GM12878 (cell line): ENCODE data around the gene ZBTB24. TPM values are rescaled to one million over a fixed set of nuclear protein-coding genes. Genes with fewer than 3 reads are reported as not detected.
A peak's percentile ranks its signal among the peaks of the same experiment; 100 is the strongest.
"Not testable (repeated sequence)": the region's sequence is repeated elsewhere in the genome, so short reads cannot be mapped to it uniquely, and the experiment has no call there.

Source experiments
- ATAC-seq: fragments of 200-7000 bp; cut with Tn5 transposase; 3 replicates; pipeline ENCODE4 v1.9.1; 2020; ENCODE audit warnings: mild to moderate bottlenecking, moderate library complexity
- BruUV-seq: library from RNA; stranded (reverse); fragments of 400-500 nt; replicated peaks from 2 replicates; lab custom pipeline; 2021; lab: Mats Ljungman, UMichigan
- CTCF ChIA-PET: fragments of 300-600 bp; sonication (Branson Sonifier 250); formaldehyde crosslinking; extraction: SDS; loops from one replicate; lab custom pipeline; 2021; ENCODE audit warnings: inconsistent platforms; lab: Yijun Ruan, JAX
- POLR2A ChIA-PET: fragments of 350-600 bp; formaldehyde crosslinking; extraction: SDS; loops from one replicate; lab custom pipeline; 2021; ENCODE audit warnings: inconsistent platforms; lab: Charles Lee
- RAD21 ChIA-PET: fragments of 300-600 bp; sonication (Branson Sonifier 250); formaldehyde crosslinking; loops from one replicate; lab custom pipeline; 2023; ENCODE audit warnings: antibody characterized with exemption; ENCODE audit not compliant: unreplicated experiment; lab: Charles Lee
- SMC1A ChIA-PET: fragments of 300-600 bp; sonication (Branson Sonifier 250); formaldehyde crosslinking; loops from one replicate; lab custom pipeline; 2023; ENCODE audit not compliant: unreplicated experiment, uncharacterized antibody; lab: Charles Lee
- DNase-seq: peaks from one replicate; pipeline ENCODE4 v3.0.0-alpha.2; 2011; ENCODE audit warnings: low read depth, low spot score
- FAIRE-seq: peaks from 3 replicates; lab custom pipeline; 2011; peaks lifted over from hg19 to GRCh38; lab: Jason Lieb, UNC
- H2AFZ ChIP-seq: 2 replicates; pipeline ENCODE4 v1.6.0; 2011; ENCODE audit warnings: low read depth, low read length, control low read depth; ENCODE audit not compliant: control insufficient read depth
- H3K27ac ChIP-seq: 2 replicates; pipeline ENCODE4 v1.5.1; 2011; ENCODE audit warnings: control low read depth; ENCODE audit not compliant: control insufficient read depth, insufficient read depth
- H3K27me3 ChIP-seq, 2 experiments: replicated peaks in 1 of 2; 2 replicates each; pipeline versions ENCODE4 v1.6.0 to v1.6.1; 2011; ENCODE audit warnings: low read length in 1 of 2; ENCODE audit not compliant: control insufficient read depth in 2 of 2, insufficient read depth in 2 of 2
- H3K36me3 ChIP-seq, 2 experiments: 2 replicates each; pipeline ENCODE4 v1.5.1; 2011; ENCODE audit warnings: low read length in 1 of 2; ENCODE audit not compliant: control insufficient read depth in 2 of 2, insufficient read depth in 2 of 2
- H3K4me1 ChIP-seq: 2 replicates; pipeline ENCODE4 v1.6.1; 2011; ENCODE audit warnings: mild to moderate bottlenecking, low read length, moderate library complexity, mixed read lengths; ENCODE audit not compliant: control insufficient read depth, insufficient read depth
- H3K4me2 ChIP-seq: 2 replicates; pipeline ENCODE4 v1.6.0; 2011; ENCODE audit warnings: control low read depth; ENCODE audit not compliant: control insufficient read depth, insufficient read depth
- H3K4me3 ChIP-seq: fragments of 200-600 bp; sonication (generic); 2 replicates; pipeline ENCODE4 v1.5.1; 2016
- H3K79me2 ChIP-seq: 2 replicates; pipeline ENCODE4 v1.6.0; 2011; ENCODE audit warnings: low read length; ENCODE audit not compliant: control insufficient read depth, insufficient read depth
- H3K9ac ChIP-seq: 2 replicates; pipeline ENCODE4 v1.8.0; 2011; ENCODE audit warnings: low read length, control low read depth, mixed read lengths; ENCODE audit not compliant: control insufficient read depth, insufficient read depth
- H3K9me3 ChIP-seq: replicated peaks from 3 replicates; pipeline ENCODE4 v1.5.1; 2011; ENCODE audit warnings: mild to moderate bottlenecking, low read length; ENCODE audit not compliant: control insufficient read depth, insufficient read depth
- H4K20me1 ChIP-seq: 2 replicates; pipeline ENCODE4 v1.6.0; 2011; ENCODE audit not compliant: control insufficient read depth, insufficient read depth
- GATAD2B ChIP-seq: fragments of 450-650 bp; conservative IDR thresholded peaks from 2 replicates; pipeline ENCODE4 v1.6.1; 2017; ENCODE audit warnings: low read depth, mild to moderate bottlenecking, moderate library complexity
- IKZF2 ChIP-seq, 2 experiments: fragments of 450-650 bp; IDR thresholded peaks; 2 replicates each; pipeline ENCODE4 v1.6.1; 2017; ENCODE audit warnings: mild to moderate bottlenecking in 2 of 2, moderate library complexity in 2 of 2
- NR2C2 ChIP-seq: IDR thresholded peaks from 2 replicates; pipeline ENCODE4 v1.6.1; 2011; ENCODE audit warnings: borderline replicate concordance, low read depth; ENCODE audit not compliant: control insufficient read depth, insufficient read length
- SMARCA5 ChIP-seq: fragments of 450-650 bp; IDR thresholded peaks from 2 replicates; pipeline ENCODE4 v1.6.1; 2017; ENCODE audit warnings: mild to moderate bottlenecking
- ZNF217 ChIP-seq: fragments of 450-650 bp; IDR thresholded peaks from 2 replicates; pipeline ENCODE4 v1.6.1; 2017; ENCODE audit warnings: antibody characterized with exemption, mild to moderate bottlenecking
- whole genome bisulfite sequencing: methylation state at CpG from one replicate; pipeline ENCODE4 v1.1.6; 2016; ENCODE audit warnings: low lambda C conversion rate; ENCODE audit not compliant: insufficient replicate concordance, insufficient coverage; ENCODE audit errors: missing lambda C conversion rate; 5-methylcytosine and 5-hydroxymethylcytosine counted together
- in situ Hi-C: fragments of 300-500 bp; cut with MboI; formaldehyde crosslinking; loops from 9 replicates; pipeline ENCODE4 v1.14.3; 2018; ENCODE audit warnings: mixed read lengths
- intact Hi-C: fragments of 100-400 bp; cut with micrococcal nuclease; formaldehyde crosslinking; loops from one replicate; pipeline ENCODE4 v1.14.2; 2022; ENCODE audit not compliant: unreplicated experiment
- polyA plus RNA-seq, 11 experiments: library from polyadenylated mRNA; depleted of rRNA in 4 of 11; unstranded in 6 of 11; stranded (reverse) in 5 of 11; fragments of >200 nt; fragmentation: Nextera tagmentation in 4 of 11; fragmentation: Illumina TruSeq in 1 of 11; extraction: Ambion mirVana in 4 of 11; extraction: Trizol in 1 of 11; gene quantifications; 1 replicate in 1 of 11; 2 replicates in 10 of 11; pipeline versions ENCODE4 v1.2.1 to v1.2.3, GENCODE V29; 2011 to 2016; ENCODE audit warnings: inconsistent platforms in 2 of 11, missing spikeins in 2 of 11, low read depth in 1 of 11
- total RNA-seq, 4 experiments: library from RNA; depleted of rRNA in 3 of 4; stranded (reverse); fragments of >200 nt in 3 of 4; fragmentation: Illumina TruSeq in 1 of 4; extraction: Trizol in 1 of 4; gene quantifications; 2 replicates each; pipeline versions ENCODE4 v1.2.1 to v1.2.3, GENCODE V29; 2013 to 2021
- TF ChIP-seq, protein P1 (sequence below): fragments of 450-650 bp; conservative IDR thresholded peaks from 2 replicates; pipeline ENCODE4 v1.6.1; 2017; ENCODE audit warnings: mild to moderate bottlenecking, moderate library complexity

The ZBTB24 gene
- total and polyA plus RNA-seq, 10 of the 15 experiments (the other 5 are each of a cell fraction or from before 2014, with no cell fraction given) = 2.9 to 17.7 (median 8.5) TPM

DNA sequence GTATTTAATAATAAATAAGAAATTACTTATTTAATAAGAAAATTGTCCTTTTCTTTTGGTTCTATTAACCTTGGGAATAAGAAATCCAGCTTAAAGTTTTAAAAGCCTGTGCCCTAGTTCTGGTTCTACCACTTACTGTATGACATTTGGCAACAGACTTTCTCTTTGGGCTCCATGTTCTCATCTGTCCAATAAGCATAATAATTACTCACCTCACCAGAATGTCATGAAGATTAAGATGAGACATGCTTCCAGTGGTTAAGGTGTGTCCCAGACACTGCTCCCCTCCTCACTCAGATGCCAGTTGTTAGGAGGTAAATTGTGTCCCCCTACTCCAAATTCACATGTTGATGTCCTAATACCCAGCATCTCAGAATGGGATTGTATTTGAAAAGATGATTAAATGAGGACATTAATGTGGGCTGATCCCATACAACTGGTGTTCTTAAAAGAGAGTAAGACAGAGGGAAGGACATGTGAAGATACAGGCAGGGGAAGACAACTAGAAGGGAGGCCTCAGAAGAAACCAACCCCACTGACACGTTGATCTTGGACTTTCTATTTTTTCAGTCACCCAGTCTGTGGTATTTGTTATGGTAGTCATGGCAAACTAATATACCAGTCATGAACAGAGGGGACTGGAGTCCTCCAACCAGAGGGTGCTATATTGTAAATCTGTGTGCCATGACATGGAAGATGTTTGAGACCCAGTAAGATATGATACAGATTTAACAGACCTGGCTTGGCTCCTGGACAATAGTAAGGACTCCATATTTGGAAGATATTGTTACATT, 21.1 kb downstream of the ZBTB24 start (continued):
- TF ChIP-seq, protein P1, sequence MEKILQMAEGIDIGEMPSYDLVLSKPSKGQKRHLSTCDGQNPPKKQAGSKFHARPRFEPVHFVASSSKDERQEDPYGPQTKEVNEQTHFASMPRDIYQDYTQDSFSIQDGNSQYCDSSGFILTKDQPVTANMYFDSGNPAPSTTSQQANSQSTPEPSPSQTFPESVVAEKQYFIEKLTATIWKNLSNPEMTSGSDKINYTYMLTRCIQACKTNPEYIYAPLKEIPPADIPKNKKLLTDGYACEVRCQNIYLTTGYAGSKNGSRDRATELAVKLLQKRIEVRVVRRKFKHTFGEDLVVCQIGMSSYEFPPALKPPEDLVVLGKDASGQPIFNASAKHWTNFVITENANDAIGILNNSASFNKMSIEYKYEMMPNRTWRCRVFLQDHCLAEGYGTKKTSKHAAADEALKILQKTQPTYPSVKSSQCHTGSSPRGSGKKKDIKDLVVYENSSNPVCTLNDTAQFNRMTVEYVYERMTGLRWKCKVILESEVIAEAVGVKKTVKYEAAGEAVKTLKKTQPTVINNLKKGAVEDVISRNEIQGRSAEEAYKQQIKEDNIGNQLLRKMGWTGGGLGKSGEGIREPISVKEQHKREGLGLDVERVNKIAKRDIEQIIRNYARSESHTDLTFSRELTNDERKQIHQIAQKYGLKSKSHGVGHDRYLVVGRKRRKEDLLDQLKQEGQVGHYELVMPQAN = no peak
- TF ChIP-seq NR2C2 = no peak
- TF ChIP-seq GATAD2B = no peak
- TF ChIP-seq, all 136 proteins: peak for 0

DNA sequence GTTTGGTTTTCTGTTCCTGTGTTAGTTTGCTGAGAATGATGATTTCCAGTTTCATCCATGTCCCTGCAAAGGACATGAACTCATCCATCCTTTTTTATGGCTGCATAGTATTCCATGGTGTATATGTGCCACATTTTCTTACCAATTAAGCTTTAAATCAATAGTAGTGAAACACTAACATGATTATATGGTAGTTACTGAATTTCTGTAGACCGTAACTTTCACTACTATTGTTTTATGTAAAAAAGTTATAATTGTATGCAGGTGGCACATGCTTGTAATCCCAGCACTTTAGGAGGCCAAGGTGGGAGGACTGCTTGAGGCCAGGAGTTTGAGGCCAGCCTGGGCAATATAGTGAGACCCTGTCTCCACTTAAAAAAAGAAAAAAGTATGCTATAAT, 21.8 kb downstream of the ZBTB24 start:
- H2AFZ ChIP-seq, H3K4me3 ChIP-seq, intact Hi-C loops, H3K4me2 ChIP-seq, H3K27ac ChIP-seq, H3K9ac ChIP-seq, H4K20me1 ChIP-seq, FAIRE-seq, ATAC-seq, in situ Hi-C loops, H3K27me3 ChIP-seq, BruUV-seq, H3K9me3 ChIP-seq, DNase-seq: not testable (repeated sequence)
- ChIA-PET POLR2A (interaction anchor here (1.1 to 13.1 kb wide), 2 partner anchors 19 to 21 kb away, joined by 4 to 132 read pairs; partner anchors contain the start of gene ZBTB24), SMC1A (interaction anchor here (2.7 to 10.1 kb wide), 2 partner anchors 11 to 18 kb away, joined by 10 to 148 read pairs; partner anchors contain the start of gene ZBTB24), RAD21 (interaction anchor here (1.3 to 10.1 kb wide), 2 partner anchors 19 to 30 kb away, joined by 3 to 97 read pairs; partner anchors contain the start of gene ZBTB24), CTCF (interaction anchor here (2.6 to 5.2 kb wide), 2 partner anchors 11 to 20 kb away, joined by 8 to 35 read pairs; partner anchors contain the start of gene ZBTB24)
- peaks cover 38% of the 10 kb centered on the region for H3K4me1 ChIP-seq
- 100% methylated on average over 1 of the region's 1 CpG for WGBS
- peaks cover 28% of the 10 kb centered on the region for H3K79me2 ChIP-seq
- H3K36me3 ChIP-seq = peaks cover 5 to 27% of the 10 kb centered on the region in 2 experiments
- TF ChIP-seq SMARCA5 (peak; percentile 91), IKZF2 (IDR thresholded peaks at IDR 0.05) (0 out of 4 replicates have a peak, but pooled peaks of 1 of the 2 experiments have one; percentile 21), ZNF217 (peak; percentile 79)
